ENCODE data around the gene TLE5.
A peak's percentile ranks its signal among the peaks of the same experiment; 100 is the strongest.
"Not testable (repeated sequence)": the region's sequence is repeated elsewhere in the genome, so short reads cannot be mapped to it uniquely, and the experiment has no call there.

Gene TLE5

DNA sequence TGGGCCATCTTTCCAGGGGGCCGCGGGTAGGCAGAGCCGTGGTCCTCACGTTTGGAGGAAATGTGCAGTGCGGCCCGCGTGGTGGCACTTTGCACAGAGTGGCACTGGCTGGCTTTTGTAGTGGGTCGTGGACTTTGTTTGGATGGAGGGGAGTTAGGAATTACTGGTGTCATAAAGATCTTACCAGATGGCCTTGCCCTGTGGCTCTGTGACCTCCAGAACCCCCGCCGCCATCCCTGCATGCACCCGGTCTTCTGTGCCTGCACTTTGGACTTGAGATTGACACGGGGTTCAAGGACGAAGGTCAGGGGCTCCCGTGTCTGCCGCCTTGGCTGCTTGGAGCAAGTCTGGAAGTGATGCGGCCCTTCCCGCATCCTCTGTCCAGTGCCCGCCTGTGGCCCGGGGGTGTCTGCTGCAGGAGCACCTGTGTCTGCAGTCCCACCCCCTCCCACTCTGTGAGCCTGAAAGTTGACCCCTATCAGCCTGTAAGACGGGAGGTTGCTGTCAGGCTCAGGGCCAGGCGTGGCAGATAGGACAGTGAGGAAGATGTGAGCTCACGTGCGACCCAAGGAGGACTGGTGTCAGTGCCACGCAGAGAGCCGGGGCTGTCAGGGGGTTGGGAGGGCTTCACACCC is 34.1 kb upstream of the TLE5 start:
- no peak for DNase-seq

DNA sequence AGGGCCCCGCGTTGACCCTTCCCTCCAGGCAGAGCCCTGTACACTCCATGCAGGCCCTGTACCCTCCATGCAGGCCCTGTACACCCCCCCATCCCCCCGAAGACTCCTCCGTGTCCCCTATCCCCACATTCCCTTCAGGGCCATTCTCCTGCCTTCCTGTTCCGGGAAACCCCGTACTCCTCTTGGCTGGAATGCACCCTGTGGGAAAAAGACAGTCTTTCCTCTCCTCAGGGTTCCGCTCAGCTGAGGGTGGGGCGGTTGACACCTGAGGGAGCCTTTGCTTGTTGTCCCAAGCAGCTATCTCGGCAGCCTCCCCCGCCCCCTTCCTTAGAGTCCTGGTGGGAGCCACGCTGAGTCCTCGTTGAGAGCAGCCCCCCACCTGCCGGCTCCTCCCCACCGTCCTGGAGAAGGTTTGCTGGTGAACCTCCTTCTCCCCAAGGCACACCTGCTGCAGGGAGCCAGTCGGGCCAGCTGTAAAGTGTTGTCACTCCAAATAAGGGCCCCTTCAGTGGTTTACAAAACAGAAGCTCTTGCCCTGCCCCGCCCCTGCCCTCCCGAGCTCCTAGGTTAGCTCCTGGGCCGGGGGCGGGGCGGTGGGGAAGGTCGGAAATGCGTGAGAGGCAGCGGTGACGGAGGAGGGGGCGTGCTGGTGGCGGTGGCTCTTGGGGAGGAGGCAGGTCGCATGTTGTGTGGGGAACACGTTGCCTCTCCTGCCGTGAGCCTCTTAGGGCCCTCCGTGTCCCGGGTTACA is 33.3 kb upstream of the TLE5 start:
- no peak for DNase-seq

DNA sequence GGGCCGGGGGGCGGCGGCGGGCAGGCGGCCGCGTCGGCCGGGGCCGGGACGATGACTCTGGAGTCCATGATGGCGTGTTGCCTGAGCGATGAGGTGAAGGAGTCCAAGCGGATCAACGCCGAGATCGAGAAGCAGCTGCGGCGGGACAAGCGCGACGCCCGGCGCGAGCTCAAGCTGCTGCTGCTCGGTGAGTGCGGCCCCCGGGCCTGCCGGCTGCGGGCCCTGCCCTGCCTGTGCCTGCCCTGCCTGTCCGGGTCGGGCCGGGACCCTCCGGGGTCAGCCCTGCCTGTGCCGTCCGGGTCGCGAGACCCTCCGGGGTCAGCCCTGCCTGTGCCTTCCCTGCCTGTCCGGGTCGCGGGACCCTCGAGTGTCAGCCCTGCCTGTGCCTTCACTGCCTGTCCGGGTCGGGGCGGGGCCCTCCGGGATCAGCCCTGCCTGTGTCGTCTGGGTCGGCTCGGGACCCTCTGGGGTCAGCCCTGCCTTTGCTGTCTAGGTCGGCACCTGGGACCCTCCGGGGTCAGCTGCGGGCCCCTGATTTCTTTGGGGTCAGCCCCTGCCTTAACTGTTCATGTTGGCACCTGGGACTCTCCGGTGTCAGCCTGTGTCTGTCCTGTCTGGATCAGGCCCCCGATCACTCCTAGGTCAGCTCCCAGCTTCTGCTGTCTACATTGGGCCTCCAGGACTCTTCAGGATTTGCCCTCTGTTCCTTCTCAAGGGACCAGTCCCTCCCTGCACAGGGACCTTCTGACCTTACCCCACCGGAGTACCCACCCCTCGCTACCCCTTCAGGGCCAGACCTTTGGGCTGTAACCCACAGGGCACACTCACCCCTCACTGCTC is 32.5 kb upstream of the TLE5 start:
- DNase-seq: no peak

DNA sequence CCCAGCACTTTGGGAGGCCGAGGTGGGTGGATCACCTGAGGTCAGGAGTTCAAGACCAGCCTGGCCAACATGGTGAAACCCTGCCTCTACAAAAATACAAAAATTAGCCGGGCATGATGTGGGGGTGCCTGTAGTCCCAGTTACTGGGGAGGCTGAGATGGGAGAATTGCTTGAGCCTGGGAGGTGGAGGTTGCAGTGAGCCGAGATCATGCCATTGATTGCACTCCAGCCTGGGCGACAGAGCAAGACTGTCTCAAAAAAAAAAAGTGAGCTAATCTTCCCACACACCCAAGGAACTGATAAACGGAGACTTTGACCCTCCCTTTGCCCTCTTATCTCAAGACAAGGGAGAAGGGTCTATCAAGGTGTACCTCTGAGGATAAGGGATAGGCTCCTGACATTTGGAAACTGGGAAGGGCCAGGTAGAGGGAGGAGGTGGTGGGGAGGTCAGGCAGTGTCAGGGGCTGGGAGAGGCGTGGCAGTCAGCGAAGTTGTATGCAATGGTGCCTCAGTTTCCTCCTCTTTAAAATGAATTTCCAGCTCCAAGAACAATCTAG is 27.1 kb upstream of the TLE5 start:
- DNase-seq: not testable (repeated sequence)

DNA sequence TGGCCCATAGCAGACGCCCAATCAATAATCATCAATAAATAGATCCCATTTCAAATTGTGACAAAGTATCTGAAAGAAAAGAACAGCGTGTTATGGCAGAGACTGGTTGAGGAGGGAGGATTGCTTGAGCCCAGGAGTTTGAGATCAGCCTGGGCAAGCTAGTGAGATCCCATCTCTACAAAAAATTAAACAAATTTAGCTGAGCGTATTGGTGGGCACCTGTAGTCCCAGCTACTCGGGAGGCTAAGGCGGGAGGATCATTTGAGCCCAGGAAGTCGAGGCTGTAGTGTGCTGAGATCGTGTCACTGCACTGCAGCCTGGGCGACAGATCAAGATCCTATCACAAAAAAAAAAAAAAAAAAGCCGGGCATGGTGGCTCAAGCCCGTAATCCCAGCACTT is 25.5 kb upstream of the TLE5 start:
- no peak for DNase-seq

DNA sequence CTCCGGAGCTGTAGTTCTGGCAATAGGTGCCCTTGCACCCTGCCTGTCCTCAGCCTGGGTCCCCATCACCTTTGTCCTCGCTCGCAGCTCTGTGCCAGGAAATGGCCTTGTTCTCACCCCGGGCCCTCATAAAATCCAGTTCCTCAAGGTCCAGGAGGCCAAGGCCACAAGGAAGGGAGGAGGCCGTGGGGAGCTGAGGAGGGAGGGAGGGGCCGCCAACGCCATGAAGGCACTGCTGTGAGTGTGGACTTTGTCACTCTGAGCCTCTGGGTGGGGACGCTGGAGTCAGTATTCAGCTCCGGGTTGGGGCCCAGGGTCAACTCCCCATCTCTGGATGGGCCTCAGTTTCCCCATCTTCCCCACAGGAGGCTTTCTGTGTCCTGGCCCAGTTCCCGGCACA is 22.6 kb upstream of the TLE5 start:
- no peak for DNase-seq

DNA sequence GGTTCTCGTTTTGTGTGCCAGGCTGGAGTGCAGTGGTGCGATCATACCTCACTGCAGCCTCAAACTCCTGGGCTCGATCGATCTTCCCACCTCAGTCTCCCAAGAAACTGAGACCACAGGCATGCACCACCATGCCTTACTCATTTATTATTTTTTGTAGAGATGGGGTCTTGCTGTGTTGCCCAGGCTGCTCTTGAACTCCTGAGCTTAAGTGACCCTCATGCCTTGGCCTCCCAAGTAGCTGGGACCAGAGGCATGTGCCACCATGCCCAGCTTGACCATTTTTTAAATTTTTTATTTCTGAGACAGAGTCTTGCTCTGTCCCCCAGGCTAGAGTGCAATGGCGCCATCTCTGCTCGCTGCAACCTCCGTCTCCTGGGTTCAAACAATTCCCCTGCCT is 21.7 kb upstream of the TLE5 start:
- DNase-seq: no peak

DNA sequence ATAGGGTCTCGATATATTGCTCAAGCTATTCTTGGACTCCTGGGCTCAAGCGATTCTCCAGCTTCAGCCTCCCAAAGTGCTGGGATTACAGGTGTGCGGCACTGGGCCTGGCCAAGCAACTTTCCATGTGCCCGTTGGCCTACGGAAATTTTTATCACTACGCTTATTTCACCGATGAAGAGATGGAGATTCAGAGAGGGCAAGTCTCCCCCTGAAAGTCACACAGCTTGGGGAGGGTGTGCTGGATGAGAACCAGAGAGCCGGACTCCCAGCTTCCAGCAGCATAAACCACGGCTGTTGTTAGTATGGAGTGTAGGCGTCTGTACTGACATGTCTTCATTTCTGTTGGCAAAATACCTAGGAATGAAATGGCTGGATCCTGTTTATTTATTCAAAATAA is 20.0 kb upstream of the TLE5 start:
- DNase-seq: no peak

DNA sequence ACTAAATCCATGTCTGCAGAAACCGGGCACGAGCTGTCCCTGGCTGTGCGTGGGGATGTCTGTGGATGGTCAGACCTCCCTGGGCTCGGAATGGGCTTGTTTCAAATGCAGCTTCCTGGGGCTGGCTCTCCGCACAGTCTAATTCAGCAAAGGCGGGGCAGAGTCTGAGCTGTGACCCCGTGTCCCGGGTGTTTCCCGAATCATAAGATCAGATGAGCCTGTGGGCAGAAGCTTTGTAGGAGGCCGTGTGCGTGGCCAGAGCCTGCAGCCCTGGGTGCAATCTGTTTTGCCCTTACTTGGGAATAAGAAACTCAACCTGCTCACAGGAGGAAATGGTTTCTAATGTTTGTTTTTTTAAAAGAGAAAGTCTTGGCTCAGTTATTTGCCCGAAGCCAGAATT is 18.0 kb upstream of the TLE5 start:
- no peak for DNase-seq

DNA sequence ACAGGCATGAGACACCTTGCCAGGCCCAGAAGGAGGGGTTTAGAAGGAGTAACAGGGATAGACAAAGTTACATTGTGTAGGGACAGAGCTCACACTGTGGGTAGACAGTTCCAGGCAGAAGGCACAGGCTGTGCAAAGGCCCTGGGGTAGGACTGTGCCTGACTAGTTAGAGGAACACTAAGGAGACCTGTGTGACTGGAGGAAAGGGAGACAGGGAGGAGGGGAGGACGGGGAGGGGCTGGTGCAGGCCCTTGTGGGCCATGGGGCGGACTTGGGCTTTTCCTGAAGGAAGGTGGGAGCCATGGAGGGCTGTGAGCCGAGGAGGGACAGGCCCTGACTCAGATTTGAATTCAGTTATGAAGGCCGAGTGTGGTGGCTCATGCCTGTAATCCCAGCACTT is 17.3 kb upstream of the TLE5 start:
- no peak for DNase-seq

DNA sequence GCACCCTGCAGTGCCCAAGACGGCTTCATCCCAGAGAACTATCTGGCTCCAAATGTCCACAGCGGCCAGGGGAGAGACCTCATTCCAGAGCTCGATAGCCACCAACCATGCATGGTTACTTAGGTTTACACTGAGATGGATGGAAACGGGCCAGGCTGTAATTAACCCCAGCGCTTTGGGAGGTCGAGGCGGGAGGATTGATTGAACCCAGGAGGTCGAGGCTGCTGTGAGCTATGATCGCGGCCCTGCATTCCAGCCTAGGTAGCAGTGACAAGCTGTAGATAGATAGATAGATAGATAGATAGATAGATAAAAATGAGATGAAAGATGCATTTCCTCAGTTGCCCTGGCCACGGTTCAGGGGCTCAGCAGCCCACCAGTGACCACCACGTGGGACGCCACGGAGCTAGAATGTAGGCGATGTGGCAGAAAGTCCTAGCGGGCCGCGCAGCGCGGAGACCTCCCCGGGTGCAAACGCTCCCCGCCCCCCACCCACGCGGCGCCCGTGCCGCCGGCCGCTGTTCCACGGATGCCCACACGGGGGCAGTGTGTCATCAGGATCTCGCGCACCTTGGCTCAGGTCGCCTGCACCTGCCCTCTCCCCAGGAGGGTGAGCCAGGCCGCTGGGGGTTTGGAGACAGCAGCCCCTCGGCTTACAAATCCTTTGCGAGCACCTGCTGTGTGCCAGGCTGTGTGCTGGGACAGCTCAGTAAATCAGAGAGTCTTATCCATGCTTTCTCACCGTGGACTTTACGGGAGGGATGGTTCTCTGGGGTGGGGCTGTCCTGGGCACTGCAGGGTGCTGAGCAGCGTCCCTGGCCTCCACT is 13.5 kb upstream of the TLE5 start:
- DNase-seq: peak; percentile 85

DNA sequence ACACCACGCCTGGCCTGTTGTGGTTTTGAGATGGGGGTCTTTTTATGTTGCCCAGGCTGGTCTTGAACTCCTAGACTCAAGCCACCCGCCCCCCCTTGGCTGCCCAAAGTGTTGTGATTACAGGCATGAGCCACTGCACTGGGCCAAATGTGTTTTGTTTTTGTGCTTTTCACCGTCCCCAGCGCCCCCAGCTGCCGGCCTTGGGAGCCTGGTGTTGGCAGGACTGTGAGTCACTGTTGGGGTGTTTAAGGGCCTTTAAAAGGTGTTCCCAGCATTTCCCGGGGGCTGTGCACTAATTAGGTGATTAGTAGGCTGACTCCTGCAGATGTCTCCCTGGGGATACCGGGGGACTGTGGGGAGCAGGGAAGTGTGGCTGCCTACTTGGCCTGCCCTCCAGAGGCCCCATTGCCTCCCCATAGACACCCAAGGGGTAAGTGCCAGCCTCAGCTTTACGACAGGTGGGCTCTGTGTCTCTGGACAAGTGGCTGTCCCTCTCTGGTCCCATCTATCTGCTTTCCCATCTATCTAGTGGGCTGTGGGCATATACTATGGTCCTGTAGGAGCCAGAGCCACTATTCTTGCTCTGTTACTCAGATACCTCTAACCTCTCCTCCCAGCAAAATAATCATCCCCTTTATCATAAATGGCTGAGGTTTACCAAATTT is 11.8 kb upstream of the TLE5 start:
- DNase-seq: no peak

DNA sequence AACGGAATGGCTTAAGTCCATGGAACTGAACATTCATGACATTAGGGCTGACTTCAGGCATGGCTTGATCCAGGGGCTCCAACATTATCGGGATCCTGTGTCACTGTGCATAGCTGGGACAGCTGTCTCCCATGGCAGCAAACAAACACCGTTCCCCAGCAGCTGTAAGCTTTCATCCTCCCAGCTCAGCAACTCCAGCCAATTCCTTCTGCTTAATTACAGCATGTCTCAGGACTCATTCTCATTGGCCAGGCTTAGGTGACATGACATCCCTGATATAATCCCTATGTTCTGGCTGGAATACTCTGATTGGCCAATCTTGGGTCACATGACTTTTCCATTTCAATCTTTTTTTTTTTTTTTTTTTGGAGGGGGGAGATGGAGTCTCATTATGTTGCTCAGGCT is 10.9 kb upstream of the TLE5 start:
- no peak for DNase-seq

DNA sequence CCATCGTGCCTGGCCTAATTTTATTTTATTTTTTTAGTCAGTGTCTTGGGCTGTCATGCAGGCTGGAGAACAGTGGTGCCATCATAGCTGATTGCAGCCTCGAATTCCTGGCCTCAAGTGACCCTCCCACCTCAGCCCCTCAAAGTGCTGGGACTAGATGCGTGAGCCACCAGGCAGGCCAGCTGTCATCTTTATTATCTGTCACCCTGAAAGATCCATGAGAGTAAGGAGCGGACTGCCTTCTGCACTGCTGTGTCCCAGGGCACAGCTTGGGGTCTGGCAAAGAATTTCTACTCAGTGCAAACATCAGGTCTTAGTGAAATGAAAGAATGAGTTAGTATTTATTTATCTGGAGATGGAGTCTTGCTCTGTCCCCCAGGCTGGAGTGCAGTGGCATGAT is 9.5 kb upstream of the TLE5 start:
- DNase-seq: no peak

DNA sequence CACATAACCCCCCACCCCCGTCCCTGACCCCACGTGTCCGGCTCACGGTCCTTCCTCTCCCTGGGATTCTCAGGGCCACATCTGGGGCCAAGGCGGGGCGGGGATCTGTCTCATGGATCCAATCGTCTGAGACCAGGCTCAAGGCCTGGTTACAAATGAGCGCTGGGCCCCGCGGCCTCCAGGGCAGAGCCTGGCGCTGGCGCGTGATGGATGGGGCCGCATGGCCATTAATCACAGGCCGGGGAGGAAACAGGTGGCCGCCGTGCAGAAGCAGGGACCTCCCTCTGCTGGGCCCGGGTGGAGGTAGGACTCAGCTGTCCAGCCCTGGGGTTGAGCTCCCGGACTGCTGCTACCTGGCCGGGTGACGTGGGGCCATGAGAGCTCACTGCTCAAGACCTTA is 5.8 kb upstream of the TLE5 start:
- DNase-seq: no peak

DNA sequence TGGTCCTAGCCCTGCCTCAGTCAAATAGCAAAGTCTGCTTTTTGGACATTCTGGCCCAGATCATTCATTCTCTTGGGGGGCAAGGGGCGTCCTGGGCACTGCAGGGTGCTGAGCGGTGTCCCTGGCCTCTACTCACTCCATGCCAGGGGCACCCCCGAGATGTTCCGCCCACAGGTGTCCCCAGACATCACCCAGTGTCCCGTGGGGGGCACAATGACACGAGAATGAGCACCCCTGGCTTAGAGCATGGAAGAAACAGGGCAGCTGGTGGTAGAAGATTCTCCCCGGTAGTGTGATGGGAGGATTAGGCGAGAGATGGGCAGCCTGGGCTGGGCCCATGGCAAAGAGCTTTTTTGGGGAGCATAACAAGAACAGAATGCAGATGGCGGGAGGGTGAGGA is 5.3 kb upstream of the TLE5 start:
- no peak for DNase-seq

DNA sequence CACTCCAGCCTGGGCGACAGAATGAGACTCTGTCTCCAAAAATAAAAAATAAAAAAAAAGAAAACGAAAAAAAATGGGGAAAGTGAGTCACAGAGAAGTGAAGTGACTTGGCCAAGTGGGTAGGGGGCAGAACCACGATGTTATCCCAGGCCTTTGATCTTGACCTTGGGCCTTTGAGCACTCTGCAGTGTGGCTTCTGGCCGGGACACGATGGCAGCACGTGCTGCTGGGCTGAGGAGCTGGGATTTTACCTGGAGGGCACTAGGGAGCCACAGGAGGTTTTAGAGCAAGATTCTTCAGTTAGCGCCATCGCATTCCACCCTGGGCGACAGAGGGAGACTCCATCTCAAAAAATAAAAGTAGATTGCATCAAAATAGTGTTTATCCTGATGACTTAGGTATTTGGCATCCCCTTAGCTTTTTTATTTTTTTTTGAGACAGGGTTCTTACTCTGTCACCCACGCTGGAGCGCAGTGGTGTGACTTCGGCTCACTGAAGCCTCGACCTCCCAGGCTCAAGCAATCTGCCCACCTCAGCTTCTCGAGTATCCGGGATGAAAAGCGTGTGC is 4.3 kb upstream of the TLE5 start:
- DNase-seq: no peak

DNA sequence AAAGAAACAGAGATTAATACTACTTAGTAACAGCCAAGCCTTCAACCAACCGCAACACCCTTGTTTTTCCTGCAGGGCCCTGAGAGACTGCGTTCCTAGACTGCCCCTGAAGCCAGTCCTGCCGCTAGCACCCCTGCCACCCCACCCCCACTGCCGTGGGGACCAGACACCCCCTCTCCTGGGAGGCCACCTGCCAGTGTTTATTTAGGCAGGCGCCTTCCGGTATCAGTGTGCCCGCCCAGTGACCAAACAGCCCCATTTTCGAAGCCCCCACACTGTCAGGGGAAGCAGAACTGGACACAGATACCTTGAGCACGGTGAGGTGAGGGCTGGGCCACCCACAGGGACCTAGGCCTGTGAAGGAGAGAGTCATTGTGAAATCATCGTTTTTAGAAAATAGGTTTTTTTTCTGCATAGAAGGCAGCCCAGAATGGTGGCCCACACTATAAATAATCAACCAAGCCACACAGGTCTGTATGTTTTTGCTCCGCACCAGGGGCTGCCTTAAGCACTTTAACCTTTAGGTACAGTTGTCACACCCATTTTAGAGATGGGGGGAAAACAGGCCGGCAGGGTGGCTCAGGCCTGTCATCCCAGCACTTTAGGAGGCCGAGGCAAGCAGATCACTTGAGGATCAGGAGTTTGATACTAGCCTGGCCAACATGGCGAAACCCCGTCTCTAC is 3.5 kb upstream of the TLE5 start:
- DNase-seq: no peak

DNA sequence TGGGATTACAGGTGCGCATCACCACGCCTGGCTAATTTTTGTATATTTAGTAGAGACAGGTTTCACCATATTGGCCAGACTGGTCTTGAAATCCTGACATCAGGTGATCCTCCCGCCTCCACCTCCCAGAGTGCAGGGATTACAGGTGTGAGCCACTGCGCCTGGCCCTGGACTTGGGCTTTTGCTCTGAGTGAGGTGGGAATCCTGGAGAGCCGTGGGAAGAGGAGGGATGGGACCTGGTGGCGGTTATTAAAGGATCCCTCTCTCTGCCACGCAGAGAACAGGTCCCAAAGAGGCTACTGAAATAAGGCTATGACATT is 1.7 kb upstream of the TLE5 start:
- no peak for DNase-seq

DNA sequence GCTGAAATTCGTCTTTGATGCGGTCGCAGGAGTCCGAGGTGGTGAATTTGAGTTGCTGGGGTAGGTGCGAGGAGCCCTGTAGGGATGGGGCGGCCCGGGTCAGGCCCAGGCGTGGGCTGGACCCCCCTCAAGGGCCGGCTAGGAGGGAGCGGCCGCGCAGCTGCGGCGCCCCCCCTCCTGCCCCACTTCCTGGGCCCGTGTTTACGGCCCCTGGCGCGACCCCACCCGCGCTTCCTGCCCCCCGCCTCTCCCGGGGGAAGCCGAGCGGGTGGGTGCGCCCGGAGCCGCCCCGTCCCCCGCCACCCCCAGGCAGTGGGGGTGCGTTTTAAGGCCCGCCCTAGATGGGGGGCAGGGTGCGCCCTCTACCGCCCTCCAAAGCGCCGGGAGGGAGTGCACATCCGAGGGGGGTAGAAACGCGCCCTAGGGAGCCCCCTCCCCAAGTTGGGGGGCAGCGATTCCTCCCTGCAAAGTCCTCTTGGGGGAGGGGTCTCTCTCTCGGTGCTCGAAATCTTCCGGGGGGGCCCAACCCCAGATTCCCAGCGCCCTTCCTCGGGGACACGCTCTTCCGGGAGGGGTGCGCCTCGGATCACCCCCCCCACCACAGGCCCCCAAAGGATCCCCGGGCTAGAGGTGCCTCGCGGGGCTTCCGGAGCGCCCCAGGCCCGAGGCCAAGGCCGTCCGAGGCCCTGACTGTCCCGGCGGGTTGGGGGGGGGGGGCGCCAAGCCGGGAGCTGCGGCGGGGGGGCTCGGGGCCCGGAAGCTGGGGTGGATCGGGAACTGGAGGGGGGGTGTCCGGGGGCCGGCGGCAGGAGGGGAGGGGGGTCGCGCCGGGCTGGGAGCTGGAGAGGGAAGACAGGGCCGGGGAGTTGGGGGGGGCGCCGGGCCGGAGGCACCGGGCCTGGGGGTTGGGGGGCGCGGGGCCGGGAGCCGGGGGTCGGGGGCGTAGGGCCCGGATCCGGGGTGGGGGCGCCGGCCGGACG is 823 bp downstream of the TLE5 start:
- peak; percentile 54 for DNase-seq
